Measurements from ENCODE around the gene PPL. TPM values are rescaled to one million over a fixed set of nuclear protein-coding genes. Genes with fewer than 3 reads are reported as not detected.

Gene PPL
- total RNA-seq, 1 donor from 2014 or later, result 0.26 TPM

Other genes with a start within 250 kb of the PPL start
- 21.2 and 31.9 TPM in 2 replicates for gene NUDT16L1, start 243.6 kb downstream of the PPL start, total RNA-seq
- gene ANKS3, start 202.9 kb downstream of the PPL start, total RNA-seq, result 14.3 and 21.6 TPM in 2 replicates
- gene DNAAF8, start 202.6 kb downstream of the PPL start, total RNA-seq, result 0.33 and 0.42 TPM in 2 replicates
- gene ZNF500, start 170.0 kb downstream of the PPL start, total RNA-seq, result 5.1 and 6.7 TPM in 2 replicates
- not detected in 2 replicates for gene SEPTIN12, start 148.8 kb downstream of the PPL start, total RNA-seq
- not detected in 2 replicates for gene SMIM22, start 141.8 kb downstream of the PPL start, total RNA-seq
- 10.7 and 11.7 TPM in 2 replicates for gene ROGDI, start 134.5 kb downstream of the PPL start, total RNA-seq
- gene GLYR1, start 89.9 kb downstream of the PPL start, total RNA-seq, result 55.9 and 75.0 TPM in 2 replicates
- 26.6 and 29.1 TPM in 2 replicates for gene UBN1, start 89.7 kb downstream of the PPL start, total RNA-seq
- under 0.01 TPM in 1 of 2 replicates, not detected in the other for gene SEC14L5, start 21.2 kb upstream of the PPL start, total RNA-seq
- 16.0 and 23.5 TPM in 2 replicates for gene NAGPA, start 96.8 kb upstream of the PPL start, total RNA-seq
- not detected in 2 replicates for gene C16orf89, start 128.8 kb upstream of the PPL start, total RNA-seq
- 35.5 and 46.0 TPM in 2 replicates for gene ALG1, start 134.7 kb upstream of the PPL start, total RNA-seq
- 8.9 and 16.4 TPM in 2 replicates for gene EEF2KMT, start 160.6 kb upstream of the PPL start, total RNA-seq